AG04450 (cell line): ENCODE data around the gene PLEKHA6. TPM values are rescaled to one million over a fixed set of nuclear protein-coding genes. Genes with fewer than 3 reads are reported as not detected.

Experiments
- CTCF ChIA-PET: fragments of 300-600, 350-600 bp; formaldehyde crosslinking; extraction: SDS; loops from one replicate; lab custom pipeline; 2022; ENCODE audit warnings: antibody characterized with exemption, inconsistent platforms; lab: Charles Lee
- POLR2A ChIA-PET: fragments of 350-600 bp; formaldehyde crosslinking; extraction: SDS; loops from one replicate; lab custom pipeline; 2021; ENCODE audit warnings: antibody characterized with exemption, inconsistent platforms; lab: Yijun Ruan, JAX
- DNase-seq: peaks from one replicate; pipeline ENCODE4 v3.0.0-alpha.2; 2011; ENCODE audit warnings: low read depth, low spot score
- H3K27ac ChIP-seq: one replicate; pipeline ENCODE4 v1.5.1; 2012; ENCODE audit warnings: low read depth, low read length, control low read depth
- H3K27me3 ChIP-seq: one replicate; pipeline ENCODE4 v1.6.0; 2012; ENCODE audit warnings: low read length; ENCODE audit not compliant: control insufficient read depth, insufficient read depth
- H3K4me3 ChIP-seq: 2 replicates; pipeline ENCODE4 v1.5.1; 2011; ENCODE audit warnings: mild to moderate bottlenecking, low read depth, low read length, control low read depth
- H3K9me3 ChIP-seq: 2 replicates; pipeline ENCODE4 v1.5.1; 2012; ENCODE audit warnings: low read length; ENCODE audit not compliant: control insufficient read depth, insufficient read depth
- CTCF ChIP-seq: IDR thresholded peaks from 2 replicates; pipeline ENCODE4 v1.5.1; 2011; ENCODE audit warnings: low read depth, low read length, control low read depth, inconsistent platforms
- polyA plus RNA-seq: library from polyadenylated mRNA; depleted of rRNA; stranded (reverse); fragments of >200 nt; gene quantifications from 2 replicates; pipeline ENCODE4 v1.2.3, GENCODE V29; 2011

Gene PLEKHA6
- polyA plus RNA-seq, 1 experiment, result 6.8 TPM

DNA sequence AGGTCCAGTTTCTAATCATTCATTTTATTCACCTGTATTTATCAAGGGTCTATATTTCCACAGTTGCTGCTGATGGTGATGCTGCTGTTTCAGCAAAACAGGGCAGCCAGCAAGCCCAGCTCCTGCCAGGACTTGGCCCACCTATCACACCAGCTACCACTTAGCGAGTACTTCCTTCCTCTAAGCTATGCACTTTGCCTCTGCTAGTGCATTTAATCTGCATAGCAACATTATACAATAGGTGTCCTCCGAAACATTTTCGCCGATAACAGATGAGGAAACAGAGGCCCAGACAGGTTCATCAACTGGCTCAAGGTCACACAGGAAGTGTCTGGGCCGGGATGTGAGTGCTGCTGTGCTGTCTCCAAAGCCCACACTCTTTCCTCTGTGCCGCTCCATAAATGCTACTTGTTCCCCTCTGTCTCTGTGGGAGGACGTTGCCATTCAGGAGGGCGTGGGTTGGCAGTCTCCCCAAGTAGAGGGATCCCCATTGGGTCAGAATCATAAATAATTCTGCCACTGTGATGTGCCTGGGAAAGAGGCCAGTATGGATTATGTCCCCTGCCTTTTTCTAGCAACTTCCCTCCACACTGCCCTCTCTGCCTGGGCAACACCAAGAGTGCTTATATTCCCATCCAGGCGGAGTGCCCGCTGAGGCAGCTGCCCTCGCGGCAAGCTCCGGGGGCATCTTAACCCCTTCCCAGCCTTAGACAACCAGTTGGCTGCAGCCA, 9.4 kb upstream of the PLEKHA6 start:
- CTCF ChIA-PET, result interaction anchor here (1.9 to 4.9 kb wide), 2 partner anchors 29 to 155 kb away, joined by 11 to 29 read pairs; partner anchors contain the start of gene GOLT1A
- Histone ChIP-seq H3K27ac (no peak overlapping the region), H3K27me3 (peaks cover 50% of the 10 kb centered on the region), H3K4me3 (no peak overlapping the region), H3K9me3 (no peaks in the 10 kb centered on the region; the same call in 1 of the 2 replicates)
- no peak for TF ChIP-seq CTCF
- POLR2A ChIA-PET, result no interaction called here
- DNase-seq, result no peak

DNA sequence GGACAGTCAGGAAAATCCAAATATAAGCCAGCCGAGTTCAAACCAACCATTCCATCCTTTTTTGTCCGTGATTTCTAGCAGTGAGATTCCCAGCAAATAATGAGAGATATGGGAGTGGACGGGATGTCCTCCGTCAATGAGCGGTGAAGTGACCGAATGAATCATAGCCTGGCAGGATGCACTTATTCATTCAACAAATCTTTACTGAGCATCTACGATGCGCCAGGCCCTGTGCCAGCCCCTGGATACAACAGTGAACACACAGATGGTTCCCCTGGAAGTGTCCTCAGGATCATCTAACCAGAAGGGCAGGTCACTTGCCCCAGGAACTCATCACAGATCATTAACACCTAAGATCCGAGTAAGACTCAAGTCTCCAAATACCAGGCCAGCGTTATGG, 8.2 kb upstream of the PLEKHA6 start:
- CTCF ChIA-PET, result interaction anchor here (0.9 to 2.2 kb wide), 6 partner anchors 30 to 205 kb away, joined by 3 to 16 read pairs (median 8); partner anchors contain the start of genes GOLT1A and REN
- no peak for DNase-seq
- H3K27me3 ChIP-seq, result peaks cover 41% of the 10 kb centered on the region
- no peak for TF ChIP-seq CTCF
- no peaks in the 10 kb centered on the region; the same call in 1 of the 2 replicates for H3K9me3 ChIP-seq
- H3K27ac ChIP-seq, result no peak overlapping the region
- H3K4me3 ChIP-seq, result no peak overlapping the region
- POLR2A ChIA-PET, result no interaction called here

DNA sequence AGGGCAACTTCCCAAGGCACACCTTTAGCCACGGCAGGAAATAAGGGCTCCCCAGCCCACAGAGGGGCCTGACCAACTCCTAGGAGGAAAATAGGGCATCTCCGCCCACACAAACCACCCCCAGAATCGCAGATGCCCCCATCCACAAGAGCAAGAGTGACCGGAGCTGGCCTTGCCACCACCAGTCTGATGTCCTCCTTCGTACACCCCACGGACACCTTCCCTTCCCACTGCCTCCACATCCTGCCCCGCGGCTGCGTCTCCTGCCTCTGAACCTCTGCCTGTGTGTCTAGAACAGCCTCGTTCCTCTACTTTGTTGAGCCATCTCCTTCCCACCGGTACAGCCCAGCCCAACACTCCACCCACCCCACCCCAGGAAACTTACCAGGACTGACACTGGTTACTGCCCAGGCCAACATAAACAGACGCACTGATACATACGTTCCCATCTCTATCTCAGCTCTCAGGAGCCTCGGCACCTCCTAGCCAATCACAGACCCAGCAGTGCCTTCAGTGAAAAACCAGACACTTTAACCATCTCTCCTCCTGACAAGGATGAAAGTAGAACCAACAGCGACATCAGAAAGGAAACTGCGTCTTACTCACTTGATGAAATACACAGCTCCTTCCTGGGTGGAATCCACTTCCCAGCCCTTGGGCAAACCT, 7.6 kb upstream of the PLEKHA6 start:
- no peaks in the 10 kb centered on the region; the same call in 1 of the 2 replicates for H3K9me3 ChIP-seq
- no peak for DNase-seq
- no peak for TF ChIP-seq CTCF
- H3K27me3 ChIP-seq, result peaks cover 41% of the 10 kb centered on the region
- H3K4me3 ChIP-seq, result no peak overlapping the region
- ChIA-PET CTCF (interaction anchor here (0.7 to 2.2 kb wide), 10 partner anchors 31 to 204 kb away, joined by 3 to 16 read pairs (median 6); partner anchors contain the start of genes GOLT1A and REN), POLR2A (no interaction called here)
- no peak overlapping the region for H3K27ac ChIP-seq

- TF ChIP-seq CTCF, result peak; percentile 56
- POLR2A ChIA-PET, result no interaction called here
- H3K27ac ChIP-seq, result no peak overlapping the region
- CTCF ChIA-PET, result interaction anchor here (0.7 to 2.2 kb wide), 12 partner anchors 31 to 203 kb away, joined by 3 to 16 read pairs (median 4); partner anchors contain the start of genes GOLT1A and REN
- H3K4me3 ChIP-seq, result no peak overlapping the region
- peaks cover 37% of the 10 kb centered on the region for H3K27me3 ChIP-seq
- DNase-seq, result no peak
- no peaks in the 10 kb centered on the region; the same call in 1 of the 2 replicates for H3K9me3 ChIP-seq
Observed at GRCh38 chr1:204366759-204367158, 7.0 kb upstream of the PLEKHA6 start.
